ENCODE data around the gene CIBAR2. TPM values are rescaled to one million over a fixed set of nuclear protein-coding genes. Genes with fewer than 3 reads are reported as not detected.

CIBAR2 gene
- total RNA-seq, 4 donors from 2014 or later = not detected

GRCh38 chr16:85129876-85130704 lies 17.8 kb upstream of the CIBAR2 start:
- no peaks in the 10 kb centered on the region for H3K9me3 ChIP-seq
- H3K4me1 ChIP-seq = peaks cover 10 to 42% of the 10 kb centered on the region in 2 donors
- TF ChIP-seq POLR2A (IDR thresholded peaks at IDR 0.05) (no peak), CTCF (IDR thresholded peaks at IDR 0.05) (no peak)
- WGBS, 2 donors = 58 to 70% methylated on average over 15 of the region's 15 CpGs
- H3K27ac ChIP-seq = peak overlapping the region in 2 of 3 donors; percentile 51 to 64
- H3K4me3 ChIP-seq (replicated peaks in 1 of 3) = no peak overlapping the region
- intact Hi-C loops (cut with DNase I) = no loop called here
- no peaks in the 10 kb centered on the region for H3K27me3 ChIP-seq
- no peak for DNase-seq
- H3K36me3 ChIP-seq = no peaks in the 10 kb centered on the region

- 92 to 96% methylated on average over 9 of the region's 9 CpGs for WGBS, 2 donors
- no peak for TF ChIP-seq POLR2A (IDR thresholded peaks at IDR 0.05)
- TF ChIP-seq CTCF (IDR thresholded peaks at IDR 0.05) = no peak
- no peak overlapping the region for H3K27ac ChIP-seq
Measured at GRCh38 chr16:85128079-85128837, 16.0 kb upstream of the CIBAR2 start.

GRCh38 chr16:85127379-85127723 lies 15.1 kb upstream of the CIBAR2 start:
- intact Hi-C loops (cut with DNase I) = no loop called here
- Histone ChIP-seq H3K4me1 (peaks cover 10 to 37% of the 10 kb centered on the region in 2 donors), H3K9me3 (no peaks in the 10 kb centered on the region), H3K27me3 (no peaks in the 10 kb centered on the region), H3K4me3 (replicated peaks in 1 of 3) (no peak overlapping the region), H3K36me3 (no peaks in the 10 kb centered on the region), H3K27ac (no peak overlapping the region)
- 79 to 91% methylated on average over 3 of the region's 3 CpGs for WGBS, 2 donors
- DNase-seq = no peak
- no peak for TF ChIP-seq CTCF (IDR thresholded peaks at IDR 0.05)

More at GRCh38 chr16:85128079-85128837, 16.0 kb upstream of the CIBAR2 start:
- Histone ChIP-seq H3K4me3 (replicated peaks in 1 of 3) (no peak overlapping the region), H3K27me3 (no peaks in the 10 kb centered on the region), H3K36me3 (no peaks in the 10 kb centered on the region), H3K9me3 (no peaks in the 10 kb centered on the region), H3K4me1 (peaks cover 10 to 37% of the 10 kb centered on the region in 2 donors)
- intact Hi-C loops (cut with DNase I) = no loop called here
- no peak for DNase-seq

GRCh38 chr16:85126705-85127378 lies 14.6 kb upstream of the CIBAR2 start:
- TF ChIP-seq CTCF (IDR thresholded peaks at IDR 0.05) (no peak), POLR2A (IDR thresholded peaks at IDR 0.05) (no peak)
- H3K4me3 ChIP-seq (replicated peaks in 1 of 3) = no peak overlapping the region
- H3K27ac ChIP-seq = peak overlapping the region in 1 of 3 donors; percentile 58
- WGBS, 2 donors = 19 to 29% methylated on average over 17 to 20 of the region's 20 CpGs
- peaks cover 10 to 37% of the 10 kb centered on the region in 2 donors for H3K4me1 ChIP-seq
- intact Hi-C loops (cut with DNase I) = no loop called here
- no peaks in the 10 kb centered on the region for H3K36me3 ChIP-seq
- H3K9me3 ChIP-seq = no peaks in the 10 kb centered on the region
- no peak for DNase-seq
- no peaks in the 10 kb centered on the region for H3K27me3 ChIP-seq
